Left ventricle myocardium inferior (tissue), 1 donor: ENCODE data around the gene RAC2. TPM values are rescaled to one million over a fixed set of nuclear protein-coding genes. Genes with fewer than 3 reads are reported as not detected.

Experiments used
- DNase-seq: peaks from one replicate; pipeline ENCODE4 v3.0.0-alpha.2; 2020
- H3K27ac ChIP-seq: fragments of 200-600 bp; replicated peaks from 2 replicates; pipeline ENCODE4 v1.8.0; 2021
- H3K27me3 ChIP-seq: fragments of 200-600 bp; 2 replicates; pipeline ENCODE4 v1.8.0; 2021; ENCODE audit warnings: low read depth
- H3K36me3 ChIP-seq: fragments of 200-600 bp; 2 replicates; pipeline ENCODE4 v1.8.0; 2021
- H3K4me1 ChIP-seq: fragments of 200-600 bp; 2 replicates; pipeline ENCODE4 v1.8.0; 2021
- H3K4me3 ChIP-seq: fragments of 200-600 bp; 2 replicates; pipeline ENCODE4 v1.8.0; 2021; ENCODE audit warnings: mild to moderate bottlenecking, moderate library complexity
- H3K9me3 ChIP-seq: fragments of 200-600 bp; replicated peaks from 2 replicates; pipeline ENCODE4 v1.8.0; 2021
- CTCF ChIP-seq: fragments of 200-600 bp; IDR thresholded peaks from 2 replicates; pipeline ENCODE4 v1.8.0; 2021; ENCODE audit warnings: antibody characterized with exemption, mild to moderate bottlenecking, borderline replicate concordance
- intact Hi-C: fragments of 100-400 bp; cut with micrococcal nuclease; formaldehyde crosslinking; loops from one replicate; pipeline ENCODE4 v1.11.0; 2022
- total RNA-seq: library from RNA; stranded (reverse); fragmentation: NEBNext Ultra II Directional; extraction: Animal tissue kit (Norgen Biotek cat#: 25700); gene quantifications from one replicate; pipeline ENCODE4 v1.2.1, GENCODE V29; 2021
- donor health status: DM: no; HTN: yes; CAD: no; lungs with severe emphysema.

RAC2 gene
- total RNA-seq, 1 donor from 2014 or later = 1.8 TPM

- DNase-seq = no peak
- H3K9me3 ChIP-seq = peaks cover 13% of the 10 kb centered on the region
- H3K27ac ChIP-seq = no peak overlapping the region
- H3K4me1 ChIP-seq = peaks cover 9% of the 10 kb centered on the region
- TF ChIP-seq CTCF = peak; percentile 36
- intact Hi-C loops = no loop called here
- H3K4me3 ChIP-seq = no peak overlapping the region
- peaks cover 99% of the 10 kb centered on the region for H3K27me3 ChIP-seq
- H3K36me3 ChIP-seq = no peaks in the 10 kb centered on the region
Measured at GRCh38 chr22:37259540-37260029, 15.5 kb upstream of the RAC2 start.

GRCh38 chr22:37258753-37259401, 14.8 kb upstream of the RAC2 start:
- Histone ChIP-seq H3K4me3 (no peak overlapping the region), H3K27ac (no peak overlapping the region), H3K27me3 (peaks cover 99% of the 10 kb centered on the region), H3K36me3 (no peaks in the 10 kb centered on the region), H3K9me3 (peaks cover 6% of the 10 kb centered on the region), H3K4me1 (peaks cover 9% of the 10 kb centered on the region)
- DNase-seq = no peak
- intact Hi-C loops = no loop called here
- TF ChIP-seq CTCF = no peak

- H3K9me3 ChIP-seq = no peaks in the 10 kb centered on the region
- peaks cover 9% of the 10 kb centered on the region for H3K4me1 ChIP-seq
- H3K4me3 ChIP-seq = no peak overlapping the region
- DNase-seq = no peak
- no peak for TF ChIP-seq CTCF
- H3K36me3 ChIP-seq = no peaks in the 10 kb centered on the region
- intact Hi-C loops = no loop called here
- peaks cover 99% of the 10 kb centered on the region for H3K27me3 ChIP-seq
- no peak overlapping the region for H3K27ac ChIP-seq
Measured at GRCh38 chr22:37258005-37258752, 14.1 kb upstream of the RAC2 start.

GRCh38 chr22:37256075-37256726, 12.1 kb upstream of the RAC2 start:
- no peaks in the 10 kb centered on the region for H3K9me3 ChIP-seq
- intact Hi-C loops = no loop called here
- H3K27ac ChIP-seq = no peak overlapping the region
- peaks cover 99% of the 10 kb centered on the region for H3K27me3 ChIP-seq
- no peaks in the 10 kb centered on the region for H3K36me3 ChIP-seq
- no peak for TF ChIP-seq CTCF
- no peak for DNase-seq
- H3K4me1 ChIP-seq = peaks cover 9% of the 10 kb centered on the region
- no peak overlapping the region for H3K4me3 ChIP-seq

- intact Hi-C loops = no loop called here
- Histone ChIP-seq H3K36me3 (no peaks in the 10 kb centered on the region), H3K9me3 (no peaks in the 10 kb centered on the region), H3K27me3 (peaks cover 99% of the 10 kb centered on the region), H3K27ac (no peak overlapping the region), H3K4me1 (peaks cover 7% of the 10 kb centered on the region), H3K4me3 (no peak overlapping the region)
- no peak for TF ChIP-seq CTCF
- no peak for DNase-seq
Measured at GRCh38 chr22:37255558-37256006, 11.5 kb upstream of the RAC2 start.
